ENCODE results near the gene CD300A. TPM values are rescaled to one million over a fixed set of nuclear protein-coding genes. Genes with fewer than 3 reads are reported as not detected.

The CD300A gene
- total RNA-seq, 1 donor from 2014 or later, result 17.5 TPM

- Histone ChIP-seq H3K36me3 (no peaks in the 10 kb centered on the region), H3K27me3 (peaks cover 3% of the 10 kb centered on the region), H3K4me3 (no peak overlapping the region), H3K27ac (no peak overlapping the region), H3K4me1 (no peaks in the 10 kb centered on the region), H3K9me3 (no peaks in the 10 kb centered on the region)
- no peak for DNase-seq
- no peak for TF ChIP-seq CTCF (IDR thresholded peaks at IDR 0.05)
- no peak for ATAC-seq
- intact Hi-C loops (cut with DNase I), result no loop called here
Measured at GRCh38 chr17:74529243-74529642, 62.8 kb downstream of the CD300A start.

- intact Hi-C loops (cut with DNase I), result no loop called here
- Histone ChIP-seq H3K36me3 (no peaks in the 10 kb centered on the region), H3K27me3 (peaks cover 6% of the 10 kb centered on the region), H3K27ac (no peak overlapping the region), H3K9me3 (no peaks in the 10 kb centered on the region), H3K4me1 (no peaks in the 10 kb centered on the region), H3K4me3 (no peak overlapping the region)
- ATAC-seq (no peak), DNase-seq (no peak)
- no peak for TF ChIP-seq CTCF (IDR thresholded peaks at IDR 0.05)
Measured at GRCh38 chr17:74530831-74531150, 64.4 kb downstream of the CD300A start.

- Histone ChIP-seq H3K27me3 (peaks cover 6% of the 10 kb centered on the region), H3K27ac (peak within 1 kb of the TSS; percentile 8), H3K36me3 (no peaks in the 10 kb centered on the region), H3K4me3 (peak within 1 kb of the TSS; percentile 36), H3K4me1 (no peaks in the 10 kb centered on the region), H3K9me3 (no peaks in the 10 kb centered on the region)
- intact Hi-C loops (cut with DNase I), result no loop called here
- no peak for TF ChIP-seq CTCF (IDR thresholded peaks at IDR 0.05)
- ATAC-seq (peak; percentile 14), DNase-seq (no peak)
Measured at GRCh38 chr17:74531231-74531761, 64.9 kb downstream of the CD300A start, which contains the start of gene CD300LB. Gene CD300LB, minus strand, starts transcription at chr17:74531475. Its CDS starts 125 bp downstream, at chr17:74531350.

GRCh38 chr17:74532115-74532514 is 65.7 kb downstream of the CD300A start:
- Histone ChIP-seq H3K27ac (peak overlapping the region; percentile 8), H3K9me3 (no peaks in the 10 kb centered on the region), H3K4me1 (no peaks in the 10 kb centered on the region), H3K4me3 (peak overlapping the region; percentile 36), H3K27me3 (peaks cover 6% of the 10 kb centered on the region), H3K36me3 (no peaks in the 10 kb centered on the region)
- intact Hi-C loops (cut with DNase I), result no loop called here
- no peak for TF ChIP-seq CTCF (IDR thresholded peaks at IDR 0.05)
- ATAC-seq (peak; percentile 89), DNase-seq (no peak)

Other genes with a start within 250 kb of the CD300A start
- not detected for gene DNAI2, start 192.4 kb upstream of the CD300A start, total RNA-seq
- gene KIF19, start 140.4 kb upstream of the CD300A start, total RNA-seq, result 0.23 TPM
- gene BTBD17, start 104.8 kb upstream of the CD300A start, total RNA-seq, result not detected
- gene GPR142, start 99.1 kb upstream of the CD300A start, total RNA-seq, result not detected
- gene GPRC5C, start 34.5 kb upstream of the CD300A start, total RNA-seq, result 48.6 TPM
- gene CD300LB, start 64.8 kb downstream of the CD300A start, total RNA-seq, result 1.3 TPM
- gene CD300C, start 79.5 kb downstream of the CD300A start, total RNA-seq, result 8.2 TPM
- not detected for gene CD300H, start 100.9 kb downstream of the CD300A start, total RNA-seq
- not detected for gene CD300LD, start 125.6 kb downstream of the CD300A start, total RNA-seq
- gene CD300E, start 157.1 kb downstream of the CD300A start, total RNA-seq, result 6.5 TPM
- 38.0 TPM for gene CD300LF, start 246.3 kb downstream of the CD300A start, total RNA-seq